ENCODE results near the gene GOLGA3. TPM values are rescaled to one million over a fixed set of nuclear protein-coding genes. Genes with fewer than 3 reads are reported as not detected.

GOLGA3 gene
- total and polyA plus RNA-seq, 9 of the 15 experiments (the other 6 are each of a cell fraction or from before 2014, with no cell fraction given), result 1.9 to 48.1 (median 18.4) TPM

GRCh38 chr12:132825861-132826260 is 2.8 kb downstream of the GOLGA3 start:
- Histone ChIP-seq H2AFZ (ENCODE audit: low read depth, low read length) (no peak overlapping the region), H3K4me1 (replicated peaks in 1 of 2; ENCODE audit: control insufficient read depth in 2 of 2, insufficient read depth in 2 of 2, low read length in 2 of 2) (peaks cover 6 to 22% of the 10 kb centered on the region in 2 experiments; a peak in 4 of 5 replicates), H3K9me3 (replicated peaks; ENCODE audit: control insufficient read depth, insufficient read depth, low read depth, low read length) (no peaks in the 10 kb centered on the region), H3K79me2 (ENCODE audit: control insufficient read depth, insufficient read depth, low read length) (peaks cover 57% of the 10 kb centered on the region), H3K4me3 (no peak overlapping the region), H3K27me3 (ENCODE audit: control insufficient read depth in 2 of 2, insufficient read depth in 2 of 2, low read length in 2 of 2) (no peaks in the 10 kb centered on the region), H3K36me3 (ENCODE audit: control insufficient read depth, insufficient read depth, low read length) (peaks cover 56% of the 10 kb centered on the region), H3K9ac (ENCODE audit: insufficient read depth in 1 of 2, low read depth in 2 of 2, low read length in 2 of 2) (no peak overlapping the region), H3K27ac (ENCODE audit: extremely low read depth, low read depth, low read length) (no peak overlapping the region), H3K9me1 (ENCODE audit: control insufficient read depth, insufficient read depth, low read length) (peaks cover 8% of the 10 kb centered on the region), H4K20me1 (replicated peaks; ENCODE audit: control insufficient read depth, insufficient read depth, low read length) (peaks cover 13% of the 10 kb centered on the region), H3K4me2 (ENCODE audit: insufficient read depth, low read length) (no peak overlapping the region)
- FAIRE-seq (no peak), DNase-seq (ENCODE audit: extremely low read depth in 1 of 4, low spot score in 3 of 4) (no peak), ATAC-seq (no peak)
- intact Hi-C loops (cut with micrococcal nuclease) (no loop called here), in situ Hi-C loops (cut with MboI) (no loop called here)
- TF ChIP-seq TCF7L2 (IDR thresholded peaks at IDR 0.05; ENCODE audit: low read depth, low read length), result no peak
- TF ChIP-seq SMC3 (conservative IDR thresholded peaks at IDR 0.05; ENCODE audit: insufficient read depth, low read depth, low read length), result no peak
- no peak for TF ChIP-seq ELF1 (tag; IDR thresholded peaks at IDR 0.05)
- no peak for TF ChIP-seq NKRF (IDR thresholded peaks at IDR 0.05; ENCODE audit: borderline replicate concordance)
- no peak for TF ChIP-seq ZFX (CRISPR knock-in tag; IDR thresholded peaks at IDR 0.05)
- no peak for TF ChIP-seq YY1 (IDR thresholded peaks at IDR 0.05; ENCODE audit: borderline replicate concordance in 1 of 3, control insufficient read depth in 1 of 3, extremely low read depth in 1 of 3, insufficient read depth in 3 of 3, insufficient read length in 1 of 3, insufficient replicate concordance in 2 of 3, low read depth in 1 of 3, low read length in 2 of 3)
- ChIA-PET CTCF (ENCODE audit: low intra/inter-chr PET ratio) (no interaction called here), POLR2A (interaction anchor here (1.0 kb wide), 1 partner anchor 10 kb away, joined by 4 read pairs; no protein-coding TSS in a partner anchor)
- no TSS peak for BruUV-seq (replicated peaks)
- WGBS (ENCODE audit: insufficient coverage, low coverage, missing lambda C conversion rate), result 99% methylated on average over 14 of the region's 16 CpGs
